Omental fat pad (tissue), 4 donors: ENCODE data around the gene CIC. TPM values are rescaled to one million over a fixed set of nuclear protein-coding genes. Genes with fewer than 3 reads are reported as not detected.
"Not testable (repeated sequence)": the region's sequence is repeated elsewhere in the genome, so short reads cannot be mapped to it uniquely, and the experiment has no call there.

ENCODE experiments used
- ATAC-seq: fragments of 150-250 bp; one replicate; pipeline ENCODE4 v1.9.1; 2016; ENCODE audit warnings: mild to moderate bottlenecking, moderate library complexity; ENCODE audit not compliant: low FRiP score
- DNase-seq: peaks from one replicate; pipeline ENCODE4 v3.0.0-alpha.2; 2019; ENCODE audit warnings: low spot score
- CTCF ChIP-seq, 3 donors: fragments of 450-650 bp; IDR thresholded peaks; one replicate each; pipeline ENCODE4 v1.5.1; 2016 to 2017; ENCODE audit warnings: antibody characterized with exemption in 3 of 3, mild to moderate bottlenecking in 3 of 3, moderate library complexity in 2 of 3
- total RNA-seq, 4 donors: library from RNA; depleted of rRNA; stranded (reverse); fragments of >200 nt; gene quantifications; one replicate each; pipeline ENCODE4 v1.1.0, GENCODE V29; 2016

Gene CIC
- total RNA-seq, 4 donors from 2014 or later = 15.7 to 26.3 (median 21.0) TPM

- no peak for TF ChIP-seq CTCF (IDR thresholded peaks at IDR 0.05)
- no peak for ATAC-seq
Measured at GRCh38 chr19:42327381-42327780, 58.3 kb downstream of the CIC start.

GRCh38 chr19:42328106-42328505 lies 59.1 kb downstream of the CIC start:
- no peak for DNase-seq
- ATAC-seq = no peak
- TF ChIP-seq CTCF (IDR thresholded peaks at IDR 0.05) = no peak

More at GRCh38 chr19:42327381-42327780, 58.3 kb downstream of the CIC start:
- no peak for DNase-seq

GRCh38 chr19:42328854-42329253 lies 59.8 kb downstream of the CIC start:
- DNase-seq = no peak
- ATAC-seq = no peak
- TF ChIP-seq CTCF (IDR thresholded peaks at IDR 0.05) = no peak

GRCh38 chr19:42330241-42330711 lies 61.2 kb downstream of the CIC start:
- no peak for DNase-seq
- TF ChIP-seq CTCF (IDR thresholded peaks at IDR 0.05) = no peak
- ATAC-seq = no peak

- DNase-seq, ATAC-seq: not testable (repeated sequence)
Measured at GRCh38 chr19:42331333-42331732, 62.3 kb downstream of the CIC start.

GRCh38 chr19:42332059-42332458 lies 63.0 kb downstream of the CIC start:
- DNase-seq = no peak
- TF ChIP-seq CTCF (IDR thresholded peaks at IDR 0.05) = no peak
- no peak for ATAC-seq

GRCh38 chr19:42333018-42333417 lies 64.0 kb downstream of the CIC start:
- DNase-seq = no peak
- no peak for TF ChIP-seq CTCF (IDR thresholded peaks at IDR 0.05)
- ATAC-seq = no peak
